Fibroblast of the aortic adventitia (primary cell): Measurements from ENCODE around the gene DENND5A. TPM values are rescaled to one million over a fixed set of nuclear protein-coding genes. Genes with fewer than 3 reads are reported as not detected.
"Not testable (repeated sequence)": the region's sequence is repeated elsewhere in the genome, so short reads cannot be mapped to it uniquely, and the experiment has no call there.

ENCODE experiments used
- DNase-seq: peaks from one replicate; pipeline ENCODE4 v3.0.0-alpha.2; 2010; ENCODE audit warnings: low read depth
- H3K4me3 ChIP-seq: 2 replicates; pipeline ENCODE4 v1.5.1; 2011; ENCODE audit warnings: low read depth, mild to moderate bottlenecking, control low read depth, low read length, moderate library complexity
- total RNA-seq: library from RNA; depleted of rRNA; stranded (reverse); fragments of >200 nt; gene quantifications from 2 replicates; pipeline ENCODE4 v1.2.3, GENCODE V29; 2012; ENCODE audit warnings: low replicate concordance
- TF ChIP-seq, protein P1 (sequence below): IDR thresholded peaks from 2 replicates; pipeline ENCODE4 v1.5.1; 2011; ENCODE audit warnings: mild to moderate bottlenecking, low read length, control low read depth, inconsistent platforms; ENCODE audit not compliant: insufficient read depth

Gene DENND5A
- total RNA-seq, 1 donor = 105 TPM

GRCh38 chr11:9264316-9265210 is 587 bp downstream of the DENND5A start:
- DNase-seq = peak; percentile 89
- TF ChIP-seq, protein P1, sequence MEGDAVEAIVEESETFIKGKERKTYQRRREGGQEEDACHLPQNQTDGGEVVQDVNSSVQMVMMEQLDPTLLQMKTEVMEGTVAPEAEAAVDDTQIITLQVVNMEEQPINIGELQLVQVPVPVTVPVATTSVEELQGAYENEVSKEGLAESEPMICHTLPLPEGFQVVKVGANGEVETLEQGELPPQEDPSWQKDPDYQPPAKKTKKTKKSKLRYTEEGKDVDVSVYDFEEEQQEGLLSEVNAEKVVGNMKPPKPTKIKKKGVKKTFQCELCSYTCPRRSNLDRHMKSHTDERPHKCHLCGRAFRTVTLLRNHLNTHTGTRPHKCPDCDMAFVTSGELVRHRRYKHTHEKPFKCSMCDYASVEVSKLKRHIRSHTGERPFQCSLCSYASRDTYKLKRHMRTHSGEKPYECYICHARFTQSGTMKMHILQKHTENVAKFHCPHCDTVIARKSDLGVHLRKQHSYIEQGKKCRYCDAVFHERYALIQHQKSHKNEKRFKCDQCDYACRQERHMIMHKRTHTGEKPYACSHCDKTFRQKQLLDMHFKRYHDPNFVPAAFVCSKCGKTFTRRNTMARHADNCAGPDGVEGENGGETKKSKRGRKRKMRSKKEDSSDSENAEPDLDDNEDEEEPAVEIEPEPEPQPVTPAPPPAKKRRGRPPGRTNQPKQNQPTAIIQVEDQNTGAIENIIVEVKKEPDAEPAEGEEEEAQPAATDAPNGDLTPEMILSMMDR = no peak
- peak overlapping the region; percentile 90 for H3K4me3 ChIP-seq

GRCh38 chr11:9263840-9264315 is 1.3 kb downstream of the DENND5A start:
- peak overlapping the region; percentile 90 for H3K4me3 ChIP-seq
- DNase-seq = no peak
- TF ChIP-seq, protein P1 = no peak

- not testable (repeated sequence) for H3K4me3 ChIP-seq, DNase-seq
These were observed 4.4 kb downstream of the DENND5A start for GRCh38 chr11:9260838-9261146.

DNA sequence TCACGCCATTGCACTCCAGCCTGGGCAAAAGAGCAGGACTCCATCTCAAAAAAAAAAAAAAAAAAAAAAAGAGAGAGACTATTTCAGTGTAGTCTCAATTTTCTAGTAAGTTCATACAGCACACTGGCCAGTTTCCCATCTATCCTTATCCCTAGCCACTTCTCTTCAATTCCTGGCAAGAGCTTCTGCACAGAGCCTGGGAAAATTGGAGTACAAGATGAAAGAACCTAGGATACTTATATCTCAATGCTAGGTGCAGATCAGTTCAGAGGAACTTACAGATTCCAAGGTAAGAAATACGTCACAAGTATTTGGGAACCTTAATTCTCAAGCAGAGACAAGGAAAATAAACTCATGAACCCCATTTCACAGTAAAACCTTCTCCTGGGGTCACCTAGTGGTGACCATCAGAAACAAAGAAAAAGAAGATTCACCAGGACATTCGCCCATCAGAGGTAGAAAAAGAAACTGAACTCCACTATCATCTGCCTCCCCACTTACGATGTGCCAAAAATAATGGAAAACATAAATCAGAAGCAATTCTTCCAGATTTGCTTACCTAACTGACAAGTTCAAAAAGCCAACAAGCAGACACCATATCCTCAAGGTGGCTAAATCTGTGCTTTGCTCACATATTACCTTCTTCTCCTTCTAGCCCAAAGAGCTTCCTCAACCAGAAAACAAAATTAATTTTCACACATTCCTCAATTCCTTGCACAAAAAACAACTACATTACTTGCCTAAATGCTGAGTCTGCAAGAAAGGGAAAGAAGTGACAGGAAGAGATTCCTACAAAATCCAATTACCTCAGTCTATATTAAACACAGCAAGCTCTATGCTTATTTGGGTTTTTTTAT is 4.9 kb downstream of the DENND5A start:
- no peak overlapping the region for H3K4me3 ChIP-seq
- TF ChIP-seq, protein P1 = peak; percentile 33
- peak; percentile 52 for DNase-seq

- not testable (repeated sequence) for DNase-seq, H3K4me3 ChIP-seq
These were observed 6.9 kb downstream of the DENND5A start for GRCh38 chr11:9258279-9258678.

- TF ChIP-seq, protein P1 = no peak
- DNase-seq = no peak
- H3K4me3 ChIP-seq = no peak overlapping the region
These were observed 10.7 kb downstream of the DENND5A start for GRCh38 chr11:9254416-9254815.

DNA sequence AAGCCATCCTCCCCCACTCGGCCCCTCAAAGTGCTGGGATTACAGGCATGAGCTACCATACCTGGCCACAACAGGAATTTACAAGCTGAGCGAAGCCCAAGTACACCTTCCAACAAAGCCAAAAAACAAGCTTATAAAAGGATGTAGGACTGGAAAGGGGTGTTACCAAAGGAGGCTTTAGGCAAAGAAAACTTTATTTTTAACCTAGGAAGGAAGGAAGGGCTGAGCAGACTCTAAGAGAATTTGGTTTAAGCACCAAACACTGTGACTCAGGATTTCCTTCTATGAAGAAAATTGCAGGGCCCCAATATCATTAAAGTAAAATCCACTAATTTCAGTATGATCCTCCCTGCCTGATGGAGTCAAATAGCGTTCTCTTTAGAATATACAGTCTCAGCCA is 12.1 kb downstream of the DENND5A start:
- TF ChIP-seq, protein P1 = no peak
- DNase-seq = no peak
- H3K4me3 ChIP-seq = no peak overlapping the region
